ENCODE measurements around the gene RABGEF1. TPM values are rescaled to one million over a fixed set of nuclear protein-coding genes. Genes with fewer than 3 reads are reported as not detected.

The RABGEF1 gene
- total RNA-seq, 4 donors from 2014 or later = 34.3 to 45.4 (median 37.1) TPM

GRCh38 chr7:66736892-66737291 is 3.6 kb upstream of the RABGEF1 start:
- intact Hi-C loops (cut with DNase I) = loop anchor here (5.0 to 10.0 kb wide), 2 partner anchors 55 to 182 kb away; no protein-coding TSS in a partner anchor
- TF ChIP-seq, protein P1, sequence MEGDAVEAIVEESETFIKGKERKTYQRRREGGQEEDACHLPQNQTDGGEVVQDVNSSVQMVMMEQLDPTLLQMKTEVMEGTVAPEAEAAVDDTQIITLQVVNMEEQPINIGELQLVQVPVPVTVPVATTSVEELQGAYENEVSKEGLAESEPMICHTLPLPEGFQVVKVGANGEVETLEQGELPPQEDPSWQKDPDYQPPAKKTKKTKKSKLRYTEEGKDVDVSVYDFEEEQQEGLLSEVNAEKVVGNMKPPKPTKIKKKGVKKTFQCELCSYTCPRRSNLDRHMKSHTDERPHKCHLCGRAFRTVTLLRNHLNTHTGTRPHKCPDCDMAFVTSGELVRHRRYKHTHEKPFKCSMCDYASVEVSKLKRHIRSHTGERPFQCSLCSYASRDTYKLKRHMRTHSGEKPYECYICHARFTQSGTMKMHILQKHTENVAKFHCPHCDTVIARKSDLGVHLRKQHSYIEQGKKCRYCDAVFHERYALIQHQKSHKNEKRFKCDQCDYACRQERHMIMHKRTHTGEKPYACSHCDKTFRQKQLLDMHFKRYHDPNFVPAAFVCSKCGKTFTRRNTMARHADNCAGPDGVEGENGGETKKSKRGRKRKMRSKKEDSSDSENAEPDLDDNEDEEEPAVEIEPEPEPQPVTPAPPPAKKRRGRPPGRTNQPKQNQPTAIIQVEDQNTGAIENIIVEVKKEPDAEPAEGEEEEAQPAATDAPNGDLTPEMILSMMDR (IDR thresholded peaks at IDR 0.05) = no peak
- TF ChIP-seq POLR2A (IDR thresholded peaks at IDR 0.05; ENCODE audit: low read depth) (no peak), EP300 (IDR thresholded peaks at IDR 0.05) (no peak), POLR2AphosphoS5 (IDR thresholded peaks at IDR 0.05) (no peak)
- 93% methylated on average over 6 of the region's 6 CpGs for WGBS
- peaks cover 0 to 19% (median 5%) of the 10 kb centered on the region in 4 donors for H3K36me3 ChIP-seq
- peaks cover 0 to 11% (median 5%) of the 10 kb centered on the region in 4 donors for H3K9me3 ChIP-seq
- H3K27me3 ChIP-seq = no peaks in the 10 kb centered on the region
- H3K4me3 ChIP-seq = no peak overlapping the region
- H3K4me1 ChIP-seq = peaks cover 9 to 40% (median 31%) of the 10 kb centered on the region in 4 donors
- H3K27ac ChIP-seq (replicated peaks in 1 of 4) = no peak overlapping the region
- DNase-seq (ENCODE audit: extremely low spot score) = no peak

DNA sequence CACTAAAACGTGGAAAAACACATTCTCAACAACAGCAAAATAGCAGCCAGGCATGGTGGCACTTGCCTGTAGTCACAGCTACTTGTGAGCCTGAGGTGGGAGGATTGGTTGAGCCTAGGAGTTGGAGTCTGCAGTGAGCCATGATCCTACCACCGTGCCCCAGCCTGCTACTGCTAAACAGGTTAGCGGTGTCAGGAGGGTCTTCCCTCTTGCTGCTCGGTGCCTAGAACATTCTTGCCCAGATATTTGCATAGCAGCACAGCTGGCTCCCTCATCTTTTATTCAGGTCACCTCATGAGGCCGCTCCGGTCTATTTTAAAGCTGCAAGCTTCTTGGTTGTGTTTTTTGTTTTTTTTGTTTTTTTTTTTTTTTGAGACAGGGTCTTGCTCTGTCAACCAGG is 2.9 kb upstream of the RABGEF1 start:
- WGBS = 81% methylated on average over 6 of the region's 6 CpGs
- Histone ChIP-seq H3K9me3 (peaks cover 0 to 11% (median 5%) of the 10 kb centered on the region in 4 donors), H3K27me3 (no peaks in the 10 kb centered on the region), H3K36me3 (peaks cover 0 to 19% (median 5%) of the 10 kb centered on the region in 4 donors), H3K4me3 (no peak overlapping the region), H3K4me1 (peaks cover 9 to 48% (median 37%) of the 10 kb centered on the region in 4 donors), H3K27ac (replicated peaks in 1 of 4) (no peak overlapping the region)
- intact Hi-C loops (cut with DNase I) = loop anchor here (5.0 to 10.0 kb wide), 2 partner anchors 55 to 183 kb away; no protein-coding TSS in a partner anchor
- TF ChIP-seq EP300 (IDR thresholded peaks at IDR 0.05) = no peak
- TF ChIP-seq POLR2A (IDR thresholded peaks at IDR 0.05; ENCODE audit: low read depth) = no peak
- no peak for TF ChIP-seq POLR2AphosphoS5 (IDR thresholded peaks at IDR 0.05)
- TF ChIP-seq, protein P1 (IDR thresholded peaks at IDR 0.05) = no peak
- no peak for DNase-seq (ENCODE audit: extremely low spot score)

- Histone ChIP-seq H3K27ac (replicated peaks in 1 of 4) (peak overlapping the region; percentile 96 to 100 (median 100)), H3K9me3 (peaks cover 0 to 11% (median 5%) of the 10 kb centered on the region in 4 donors), H3K36me3 (peaks cover 0 to 19% (median 5%) of the 10 kb centered on the region in 4 donors), H3K4me3 (peak overlapping the region; percentile 84 to 100 (median 98)), H3K27me3 (no peaks in the 10 kb centered on the region), H3K4me1 (peaks cover 13 to 58% (median 48%) of the 10 kb centered on the region in 4 donors)
- intact Hi-C loops (cut with DNase I) = loop anchor here (5.0 to 10.0 kb wide), 2 partner anchors 57 to 185 kb away; no protein-coding TSS in a partner anchor
- WGBS = 91% methylated on average over 14 of the region's 14 CpGs
- DNase-seq (ENCODE audit: extremely low spot score) = no peak
- TF ChIP-seq POLR2AphosphoS5 (IDR thresholded peaks at IDR 0.05) (no peak), EP300 (IDR thresholded peaks at IDR 0.05) (no peak), POLR2A (IDR thresholded peaks at IDR 0.05; ENCODE audit: low read depth) (no peak)
- TF ChIP-seq, protein P1 (IDR thresholded peaks at IDR 0.05) = no peak
These were observed 1.1 kb upstream of the RABGEF1 start for GRCh38 chr7:66739477-66739876.

DNA sequence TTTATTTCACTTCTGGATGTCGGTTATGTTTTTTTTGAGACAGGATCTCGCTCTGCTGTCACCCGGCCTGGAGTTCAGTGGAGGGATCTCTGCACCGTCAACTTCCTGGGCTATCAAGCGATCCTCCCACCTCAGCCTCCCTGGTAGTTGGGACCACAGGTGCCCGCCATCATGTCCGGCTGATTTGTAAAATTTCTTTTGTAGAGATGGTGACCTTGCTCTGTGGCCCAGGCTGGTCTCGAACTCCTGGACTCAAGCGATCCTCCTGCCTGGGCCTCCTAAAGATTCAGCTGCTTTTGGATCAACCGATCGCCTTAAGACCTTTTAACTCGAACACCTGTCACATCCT is 606 bp upstream of the RABGEF1 start:
- no peak for DNase-seq (ENCODE audit: extremely low spot score)

More for the DNA sequence above, 606 bp upstream of the RABGEF1 start:
- Histone ChIP-seq H3K9me3 (peaks cover 0 to 11% (median 5%) of the 10 kb centered on the region in 4 donors), H3K4me1 (peaks cover 13 to 58% (median 48%) of the 10 kb centered on the region in 4 donors), H3K27me3 (no peaks in the 10 kb centered on the region), H3K4me3 (peak overlapping the region; percentile 84 to 100 (median 98)), H3K36me3 (peaks cover 0 to 19% (median 5%) of the 10 kb centered on the region in 4 donors), H3K27ac (replicated peaks in 1 of 4) (peak overlapping the region; percentile 96 to 100 (median 100))
- WGBS = 15% methylated on average over 12 of the region's 12 CpGs
- TF ChIP-seq POLR2AphosphoS5 (IDR thresholded peaks at IDR 0.05) (no peak), POLR2A (IDR thresholded peaks at IDR 0.05; ENCODE audit: low read depth) (no peak), EP300 (IDR thresholded peaks at IDR 0.05) (no peak)
- TF ChIP-seq, protein P1 (IDR thresholded peaks at IDR 0.05) = no peak
- intact Hi-C loops (cut with DNase I) = loop anchor here (5.0 to 10.0 kb wide), 3 partner anchors 58 to 185 kb away; no protein-coding TSS in a partner anchor
